ENCODE measurements around the gene RAPH1.

GRCh38 chr2:203578759-203579643, 43.9 kb upstream of the RAPH1 start:
- TF ChIP-seq CTCF (IDR thresholded peaks at IDR 0.05; ENCODE audit: insufficient read depth, low read depth, low read length) = no peak
- no peak for TF ChIP-seq EZH2 (IDR thresholded peaks at IDR 0.05; ENCODE audit: insufficient read depth, low read length)
